BE2C (cell line): Measurements from ENCODE around the gene RPS6KA2.

Source experiments
- DNase-seq: peaks from one replicate; pipeline ENCODE4 v3.0.0-alpha.2; 2020
- H3K27me3 ChIP-seq: fragments of 250-450 bp; sonication (Bioruptor Pico); 2 replicates; pipeline ENCODE4 v1.5.1; 2020; ENCODE audit warnings: mild to moderate bottlenecking
- H3K36me3 ChIP-seq: fragments of 250-450 bp; sonication (Bioruptor Pico); 2 replicates; pipeline ENCODE4 v1.5.1; 2020; ENCODE audit warnings: mild to moderate bottlenecking
- H3K4me1 ChIP-seq: fragments of 250-450 bp; sonication (Bioruptor Pico); 2 replicates; pipeline ENCODE4 v1.5.1; 2020
- H3K4me3 ChIP-seq: 2 replicates; pipeline ENCODE4 v1.5.1; 2011; ENCODE audit warnings: low read depth, low read length
- H3K9me3 ChIP-seq: fragments of 250-450 bp; sonication (Bioruptor Pico); 2 replicates; pipeline ENCODE4 v1.5.1; 2020
- TF ChIP-seq, protein P1 (sequence below): IDR thresholded peaks from 2 replicates; pipeline ENCODE4 v1.5.1; 2012; ENCODE audit warnings: mild to moderate bottlenecking, low read depth, low read length

The RPS6KA2 gene

DNA sequence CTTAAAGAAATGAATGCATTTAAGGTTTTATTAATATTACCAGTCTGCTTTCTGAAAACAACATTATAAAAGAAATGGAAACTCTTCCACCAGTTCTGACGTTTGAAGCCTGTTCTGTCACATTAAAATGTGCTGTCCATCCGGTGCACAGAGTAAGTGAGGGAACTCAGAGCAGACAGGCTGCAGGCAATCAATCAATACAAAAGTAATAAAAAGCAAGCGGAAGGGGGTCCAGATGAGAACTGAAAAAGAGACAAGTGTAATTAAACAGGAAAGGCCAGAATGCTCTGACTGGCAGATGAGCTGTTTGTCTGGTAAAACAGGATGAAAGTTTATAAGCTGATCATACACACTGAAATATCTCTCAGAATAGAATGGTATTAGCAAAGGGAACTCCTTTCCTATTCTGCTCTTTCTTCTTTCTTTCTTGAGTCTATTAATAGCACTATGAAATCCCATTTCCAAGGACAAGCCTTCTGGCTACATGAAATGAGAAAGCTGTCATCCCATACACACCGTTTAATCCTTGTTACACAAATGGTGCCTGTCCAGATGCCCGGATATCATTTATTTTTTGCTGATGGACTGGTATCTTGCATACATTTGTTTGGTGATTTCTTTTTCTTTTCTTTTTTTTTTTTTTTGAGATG, 134.8 kb downstream of the RPS6KA2 start:
- Histone ChIP-seq H3K9me3 (no peaks in the 10 kb centered on the region), H3K27me3 (no peaks in the 10 kb centered on the region), H3K4me3 (no peak overlapping the region), H3K36me3 (peaks cover 9% of the 10 kb centered on the region), H3K4me1 (peaks cover 34% of the 10 kb centered on the region)
- DNase-seq, result no peak
- TF ChIP-seq, protein P1, sequence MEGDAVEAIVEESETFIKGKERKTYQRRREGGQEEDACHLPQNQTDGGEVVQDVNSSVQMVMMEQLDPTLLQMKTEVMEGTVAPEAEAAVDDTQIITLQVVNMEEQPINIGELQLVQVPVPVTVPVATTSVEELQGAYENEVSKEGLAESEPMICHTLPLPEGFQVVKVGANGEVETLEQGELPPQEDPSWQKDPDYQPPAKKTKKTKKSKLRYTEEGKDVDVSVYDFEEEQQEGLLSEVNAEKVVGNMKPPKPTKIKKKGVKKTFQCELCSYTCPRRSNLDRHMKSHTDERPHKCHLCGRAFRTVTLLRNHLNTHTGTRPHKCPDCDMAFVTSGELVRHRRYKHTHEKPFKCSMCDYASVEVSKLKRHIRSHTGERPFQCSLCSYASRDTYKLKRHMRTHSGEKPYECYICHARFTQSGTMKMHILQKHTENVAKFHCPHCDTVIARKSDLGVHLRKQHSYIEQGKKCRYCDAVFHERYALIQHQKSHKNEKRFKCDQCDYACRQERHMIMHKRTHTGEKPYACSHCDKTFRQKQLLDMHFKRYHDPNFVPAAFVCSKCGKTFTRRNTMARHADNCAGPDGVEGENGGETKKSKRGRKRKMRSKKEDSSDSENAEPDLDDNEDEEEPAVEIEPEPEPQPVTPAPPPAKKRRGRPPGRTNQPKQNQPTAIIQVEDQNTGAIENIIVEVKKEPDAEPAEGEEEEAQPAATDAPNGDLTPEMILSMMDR, result no peak

DNA sequence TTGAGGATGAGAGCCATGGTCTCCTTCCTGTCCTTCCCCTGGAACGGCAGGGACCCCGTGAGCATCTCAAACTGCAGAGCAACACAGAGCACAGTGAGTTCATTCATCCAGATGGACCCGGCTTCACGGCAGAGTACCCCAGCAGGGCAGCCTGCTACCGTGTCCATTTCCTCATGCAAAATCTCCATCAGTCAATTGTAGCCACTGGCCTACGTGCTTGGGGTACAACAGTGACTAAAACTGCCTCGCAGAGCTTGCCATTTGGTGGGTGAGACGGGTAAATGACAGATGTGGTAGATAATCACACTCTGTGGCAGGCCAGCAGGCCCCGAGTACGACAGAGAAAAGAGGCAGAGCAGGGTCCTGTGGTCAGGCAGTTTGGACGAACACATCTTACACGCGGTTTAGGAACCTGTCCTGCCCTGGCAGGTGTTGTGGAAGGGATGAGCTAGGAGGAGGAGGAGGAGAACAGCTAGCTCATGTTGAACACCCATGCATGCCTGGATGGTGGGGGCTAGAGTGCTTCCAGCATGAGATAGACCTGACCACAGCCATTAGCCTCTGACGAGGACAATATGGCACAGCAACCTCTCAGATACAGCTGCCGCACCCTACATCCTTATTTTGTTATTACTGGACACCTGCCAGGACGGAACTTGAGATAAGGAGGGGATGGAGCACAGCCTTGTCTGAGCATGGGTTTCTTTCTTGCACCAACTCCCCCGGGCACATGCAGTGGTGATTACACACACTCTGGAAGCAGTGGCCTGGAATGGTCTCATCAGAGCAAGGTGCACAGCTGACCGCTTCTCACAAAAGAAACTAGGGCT, 136.2 kb downstream of the RPS6KA2 start:
- TF ChIP-seq, protein P1, result no peak
- Histone ChIP-seq H3K9me3 (no peaks in the 10 kb centered on the region), H3K36me3 (peaks cover 12% of the 10 kb centered on the region), H3K4me3 (peak overlapping the region; percentile 30; the same call in 1 of the 2 replicates), H3K4me1 (peaks cover 34% of the 10 kb centered on the region), H3K27me3 (no peaks in the 10 kb centered on the region)
- DNase-seq, result peak; percentile 88

GRCh38 chr6:166489301-166490155, 137.5 kb downstream of the RPS6KA2 start:
- H3K36me3 ChIP-seq, result peaks cover 3% of the 10 kb centered on the region
- H3K9me3 ChIP-seq, result no peaks in the 10 kb centered on the region
- TF ChIP-seq, protein P1, result no peak
- no peak for DNase-seq
- H3K4me3 ChIP-seq, result no peak overlapping the region
- no peaks in the 10 kb centered on the region for H3K27me3 ChIP-seq
- peaks cover 27% of the 10 kb centered on the region for H3K4me1 ChIP-seq

GRCh38 chr6:166488701-166489100, 138.3 kb downstream of the RPS6KA2 start:
- no peak for DNase-seq
- Histone ChIP-seq H3K9me3 (no peaks in the 10 kb centered on the region), H3K4me3 (no peak overlapping the region), H3K4me1 (peaks cover 27% of the 10 kb centered on the region), H3K27me3 (no peaks in the 10 kb centered on the region), H3K36me3 (peaks cover 3% of the 10 kb centered on the region)
- TF ChIP-seq, protein P1, result no peak

GRCh38 chr6:166488076-166488685, 138.9 kb downstream of the RPS6KA2 start:
- Histone ChIP-seq H3K36me3 (peaks cover 3% of the 10 kb centered on the region), H3K27me3 (no peaks in the 10 kb centered on the region), H3K4me1 (peaks cover 27% of the 10 kb centered on the region), H3K9me3 (no peaks in the 10 kb centered on the region), H3K4me3 (no peak overlapping the region)
- TF ChIP-seq, protein P1, result no peak
- DNase-seq, result no peak
